8988T (cell line): Measurements from ENCODE around the gene NOL3.

ENCODE experiments used
- DNase-seq: peaks from one replicate; pipeline ENCODE4 v3.0.0; 2011

Gene NOL3

GRCh38 chr16:67190448-67191399 is 20.4 kb downstream of the NOL3 start:
- no peak for DNase-seq

GRCh38 chr16:67191411-67191994 is 21.2 kb downstream of the NOL3 start:
- no peak for DNase-seq

- DNase-seq, result peak; percentile 99
These were observed 21.8 kb downstream of the NOL3 start, which contains the start of gene E2F4 for GRCh38 chr16:67191995-67192681. TSS of gene E2F4 (plus strand) at chr16:67192155. CDS start at chr16:67192228, 73 bp downstream.

GRCh38 chr16:67192781-67193361 is 22.5 kb downstream of the NOL3 start:
- no peak for DNase-seq

- no peak for DNase-seq
These were observed 23.2 kb downstream of the NOL3 start for GRCh38 chr16:67193536-67193935.

GRCh38 chr16:67194260-67194659 is 23.9 kb downstream of the NOL3 start:
- no peak for DNase-seq

GRCh38 chr16:67195676-67196075 is 25.3 kb downstream of the NOL3 start:
- DNase-seq, result no peak

- DNase-seq, result no peak
These were observed 26.5 kb downstream of the NOL3 start for GRCh38 chr16:67196881-67197280.

GRCh38 chr16:67197704-67198103 is 27.4 kb downstream of the NOL3 start:
- no peak for DNase-seq

- peak; percentile 100 for DNase-seq
These were observed 27.9 kb downstream of the NOL3 start for GRCh38 chr16:67198238-67198734.

- DNase-seq, result no peak
These were observed 28.9 kb downstream of the NOL3 start, which contains the start of gene ELMO3 for GRCh38 chr16:67199011-67199807. TSS of gene ELMO3 (plus strand) at chr16:67199131. CDS start at chr16:67199327, 196 bp downstream.

- DNase-seq, result no peak
These were observed 29.5 kb downstream of the NOL3 start for GRCh38 chr16:67199808-67200198.

GRCh38 chr16:67200491-67200890 is 30.2 kb downstream of the NOL3 start:
- no peak for DNase-seq

- DNase-seq, result no peak
These were observed 31.3 kb downstream of the NOL3 start for GRCh38 chr16:67201411-67202345.

GRCh38 chr16:67202426-67202825 is 32.1 kb downstream of the NOL3 start:
- DNase-seq, result no peak

GRCh38 chr16:67202956-67203493 is 32.7 kb downstream of the NOL3 start:
- no peak for DNase-seq

- no peak for DNase-seq
These were observed 33.7 kb downstream of the NOL3 start for GRCh38 chr16:67204076-67204475.

GRCh38 chr16:67206129-67206837 is 35.9 kb downstream of the NOL3 start:
- no peak for DNase-seq

GRCh38 chr16:67206838-67207248 is 36.5 kb downstream of the NOL3 start:
- no peak for DNase-seq
